Measurements from ENCODE around the gene CDC25B. TPM values are rescaled to one million over a fixed set of nuclear protein-coding genes. Genes with fewer than 3 reads are reported as not detected.
"Not testable (repeated sequence)": the region's sequence is repeated elsewhere in the genome, so short reads cannot be mapped to it uniquely, and the experiment has no call there.

Gene CDC25B
- total RNA-seq, 2 experiments from 2014 or later, result 194 to 312 TPM

- H3K4me1 Mint-ChIP-seq, result peaks cover 54% of the 10 kb centered on the region
These were observed 23.4 kb downstream of the CDC25B start for GRCh38 chr20:3819411-3820047.

DNA sequence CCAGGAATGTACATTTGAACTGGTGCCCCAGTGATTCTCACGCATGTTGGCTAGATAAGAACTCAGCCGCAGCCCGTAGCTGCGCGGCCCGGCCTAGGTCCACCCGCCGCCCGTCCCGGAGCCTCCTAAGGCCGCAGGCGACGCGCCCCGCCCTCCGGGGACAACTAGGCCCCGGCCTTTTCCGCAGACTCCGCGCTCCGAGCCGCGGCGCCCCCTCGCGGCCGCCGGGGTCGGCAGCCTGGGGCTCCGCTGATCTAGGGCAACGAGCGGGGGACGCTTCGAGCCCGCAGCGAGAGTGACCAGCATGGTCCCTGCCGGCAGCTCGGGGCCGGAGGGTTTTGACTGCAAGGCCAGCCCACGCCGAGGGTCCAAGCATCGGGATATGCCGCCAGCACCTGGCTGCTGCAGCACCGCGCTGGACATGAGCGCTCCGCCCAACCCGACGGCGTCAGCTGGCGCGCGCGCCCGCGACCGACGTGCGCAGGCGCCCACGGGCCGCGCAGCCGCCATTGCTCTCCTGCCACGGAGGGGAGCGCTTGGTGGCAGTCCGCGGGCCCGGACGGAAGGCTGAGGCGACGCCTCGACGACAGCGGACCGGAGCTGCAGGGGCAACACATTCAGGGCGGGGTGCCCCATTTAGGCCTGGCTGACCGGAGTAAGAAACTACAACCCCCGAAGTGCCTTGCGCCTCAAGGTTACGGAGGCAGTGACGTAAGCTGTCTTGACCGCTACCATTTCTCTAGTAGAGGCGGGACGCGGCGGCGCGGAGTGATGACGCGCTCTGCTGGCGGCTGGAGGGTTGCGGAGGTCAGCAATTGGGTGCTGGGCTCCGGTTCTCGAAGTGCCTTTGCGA is 24.2 kb downstream of the CDC25B start, which contains the start of gene AP5S1:
Gene AP5S1, plus strand, starts transcription at position 500 of the 853 bp plus-strand sequence. CDS start 1,571 bp downstream, outside the sequence.
- CTCF ChIA-PET, result interaction anchor here (0.5 to 6.4 kb wide), 28 partner anchors 8 to 264 kb away, joined by 3 to 51 read pairs (median 6); partner anchors contain the start of genes ADISSP, CDC25B, MAVS and SPEF1
- Mint-ChIP-seq H3K4me1 (peaks cover 47% of the 10 kb centered on the region), H3K27me3 (no peaks in the 10 kb centered on the region)

More at GRCh38 chr20:3819411-3820047, 23.4 kb downstream of the CDC25B start:
- peak overlapping the region; percentile 88 for H3K27ac Mint-ChIP-seq
- no peaks in the 10 kb centered on the region for H3K27me3 Mint-ChIP-seq
- no peaks in the 10 kb centered on the region for H3K9me3 Mint-ChIP-seq (ENCODE audit: low read depth)
- CTCF ChIA-PET, result interaction anchor here (0.5 to 6.4 kb wide), 22 partner anchors 7 to 265 kb away, joined by 3 to 51 read pairs (median 6); partner anchors contain the start of genes ADISSP, CDC25B, MAVS and SPEF1
- ATAC-seq (no peak), DNase-seq (no peak)
- H3K4me3 Mint-ChIP-seq, result peak overlapping the region; percentile 85
- peaks cover 2% of the 10 kb centered on the region for H3K36me3 Mint-ChIP-seq

DNA sequence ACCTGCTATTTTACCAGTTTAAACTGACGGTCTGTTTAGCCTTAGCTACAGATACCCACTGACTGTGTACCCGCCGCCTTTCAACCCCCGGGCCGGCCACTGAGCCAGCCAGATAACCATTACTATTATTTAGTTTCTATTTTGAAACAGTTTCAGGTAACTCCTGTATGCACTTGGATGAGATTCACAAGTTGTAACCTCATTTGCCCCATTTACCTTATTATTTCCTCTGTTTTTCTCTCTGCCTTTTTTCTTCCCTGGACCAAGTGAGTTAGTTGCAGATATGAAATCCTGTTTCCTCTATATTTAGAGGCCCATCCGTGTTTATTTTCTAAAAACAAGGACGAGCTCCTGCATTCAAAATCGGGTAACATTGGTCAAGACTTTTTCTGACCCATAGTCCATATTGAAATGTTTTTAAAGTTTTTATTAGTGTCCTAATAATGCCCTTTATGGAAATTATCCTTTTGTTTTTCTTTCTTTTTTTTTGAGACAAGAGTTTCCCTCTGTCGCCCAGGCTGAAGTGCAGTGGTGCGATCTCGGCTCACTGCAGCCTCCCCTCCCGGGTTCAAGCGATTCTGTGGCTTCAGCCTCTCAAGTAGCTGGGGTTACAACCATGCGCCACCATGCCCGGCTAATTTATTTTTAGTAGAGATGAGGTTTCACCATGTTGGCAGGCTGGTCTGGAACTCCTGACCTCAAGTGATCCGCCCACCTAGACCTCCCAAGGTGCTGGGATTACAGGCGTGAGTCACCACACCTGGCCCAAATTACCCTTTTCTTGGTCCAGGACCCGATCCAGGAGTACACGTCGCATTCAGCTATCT is 25.0 kb downstream of the CDC25B start:
- peak overlapping the region; percentile 90 for H3K27ac Mint-ChIP-seq
- CTCF ChIA-PET, result interaction anchor here (0.8 to 6.4 kb wide), 25 partner anchors 9 to 263 kb away, joined by 3 to 51 read pairs (median 6); partner anchors contain the start of genes ADISSP, CDC25B and SPEF1
- H3K27me3 Mint-ChIP-seq, result no peaks in the 10 kb centered on the region
- H3K4me3 Mint-ChIP-seq, result peak overlapping the region; percentile 85
- peaks cover 40% of the 10 kb centered on the region for H3K4me1 Mint-ChIP-seq
- H3K9me3 Mint-ChIP-seq (ENCODE audit: low read depth), result no peaks in the 10 kb centered on the region
- peaks cover 2% of the 10 kb centered on the region for H3K36me3 Mint-ChIP-seq
- ATAC-seq, result no peak
- no peak for DNase-seq

More for the DNA sequence above, 24.2 kb downstream of the CDC25B start, which contains the start of gene AP5S1:
- peak within 1 kb of the TSS; percentile 85 for H3K4me3 Mint-ChIP-seq
- H3K36me3 Mint-ChIP-seq, result peaks cover 2% of the 10 kb centered on the region
- peak within 1 kb of the TSS; percentile 90 for H3K27ac Mint-ChIP-seq
- ATAC-seq (peak; percentile 82), DNase-seq (peak; percentile 97)
- H3K9me3 Mint-ChIP-seq (ENCODE audit: low read depth), result no peaks in the 10 kb centered on the region

- ATAC-seq, result no peak
- H3K9me3 Mint-ChIP-seq (ENCODE audit: low read depth), result no peaks in the 10 kb centered on the region
- H3K4me1 Mint-ChIP-seq, result peaks cover 33% of the 10 kb centered on the region
These were observed 25.9 kb downstream of the CDC25B start for GRCh38 chr20:3821996-3822395.

GRCh38 chr20:3823881-3824280 is 27.8 kb downstream of the CDC25B start:
- ATAC-seq, result no peak
- no peak overlapping the region for H3K4me3 Mint-ChIP-seq
- CTCF ChIA-PET, result interaction anchor here (1.1 kb wide), 1 partner anchor 31 kb away, joined by 5 read pairs; no protein-coding TSS in a partner anchor
- no peak for DNase-seq
- no peaks in the 10 kb centered on the region for H3K9me3 Mint-ChIP-seq (ENCODE audit: low read depth)
- no peaks in the 10 kb centered on the region for H3K27me3 Mint-ChIP-seq
- H3K36me3 Mint-ChIP-seq, result peaks cover 4% of the 10 kb centered on the region
- H3K4me1 Mint-ChIP-seq, result peaks cover 20% of the 10 kb centered on the region
- no peak overlapping the region for H3K27ac Mint-ChIP-seq

More at GRCh38 chr20:3821996-3822395, 25.9 kb downstream of the CDC25B start:
- H3K4me3 Mint-ChIP-seq, result peak overlapping the region; percentile 85
- no peaks in the 10 kb centered on the region for H3K27me3 Mint-ChIP-seq
- DNase-seq, result no peak
- peaks cover 3% of the 10 kb centered on the region for H3K36me3 Mint-ChIP-seq
- CTCF ChIA-PET, result interaction anchor here (0.9 to 3.3 kb wide), 7 partner anchors 10 to 69 kb away, joined by 3 to 24 read pairs (median 6); partner anchors contain the start of genes ADISSP and CENPB
- peak overlapping the region; percentile 90 for H3K27ac Mint-ChIP-seq

- DNase-seq, result no peak
- Mint-ChIP-seq H3K4me3 (no peak overlapping the region), H3K9me3 (ENCODE audit: low read depth) (no peaks in the 10 kb centered on the region), H3K27ac (no peak overlapping the region), H3K27me3 (no peaks in the 10 kb centered on the region), H3K4me1 (peaks cover 9% of the 10 kb centered on the region), H3K36me3 (peaks cover 4% of the 10 kb centered on the region)
- no peak for ATAC-seq
- CTCF ChIA-PET, result interaction anchor here (1.1 to 2.8 kb wide), 2 partner anchors 30 to 39 kb away, joined by 4 to 12 read pairs; partner anchors contain the start of gene CENPB
These were observed 29.4 kb downstream of the CDC25B start for GRCh38 chr20:3825526-3825925.

DNA sequence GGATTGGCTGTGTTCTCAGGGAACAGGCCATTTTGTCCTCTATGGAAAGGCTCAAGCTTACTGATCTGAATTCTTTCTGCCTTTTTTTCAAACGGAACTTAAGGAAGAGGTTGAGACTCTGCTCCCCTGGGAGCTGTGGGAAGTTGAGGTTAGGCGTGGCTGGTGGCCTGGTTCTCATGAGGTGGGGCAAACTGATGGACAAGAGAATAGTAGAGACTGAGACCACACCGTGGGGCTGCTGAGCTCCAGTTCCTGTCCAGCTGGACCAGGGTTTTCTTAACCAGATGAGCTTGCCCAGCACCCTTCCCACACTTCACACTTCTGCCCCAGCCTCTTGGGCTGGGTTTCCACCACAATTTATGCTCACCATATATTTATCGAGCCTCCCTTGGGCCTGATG is 30.3 kb downstream of the CDC25B start:
- peaks cover 7% of the 10 kb centered on the region for H3K4me1 Mint-ChIP-seq
- H3K4me3 Mint-ChIP-seq, result no peak overlapping the region
- no peaks in the 10 kb centered on the region for H3K27me3 Mint-ChIP-seq
- no peaks in the 10 kb centered on the region for H3K9me3 Mint-ChIP-seq (ENCODE audit: low read depth)
- H3K36me3 Mint-ChIP-seq, result peaks cover 4% of the 10 kb centered on the region
- no peak for DNase-seq
- CTCF ChIA-PET, result interaction anchor here (0.7 to 2.8 kb wide), 3 partner anchors 29 to 40 kb away, joined by 3 to 12 read pairs (median 4); partner anchors contain the start of gene CENPB
- no peak for ATAC-seq
- no peak overlapping the region for H3K27ac Mint-ChIP-seq

- Mint-ChIP-seq H3K27ac (no peak overlapping the region), H3K36me3 (peaks cover 2% of the 10 kb centered on the region), H3K4me1 (no peaks in the 10 kb centered on the region), H3K4me3 (no peak overlapping the region), H3K27me3 (no peaks in the 10 kb centered on the region), H3K9me3 (ENCODE audit: low read depth) (no peaks in the 10 kb centered on the region)
- DNase-seq (no peak), ATAC-seq (no peak)
- CTCF ChIA-PET, result interaction anchor here (0.6 kb wide), 1 partner anchor 234 kb away, joined by 3 read pairs; no protein-coding TSS in a partner anchor
These were observed 32.7 kb downstream of the CDC25B start for GRCh38 chr20:3828798-3829197.

- CTCF ChIA-PET, result interaction anchor here (0.9 to 1.3 kb wide), 4 partner anchors 9 to 43 kb away, joined by 3 to 6 read pairs (median 4); partner anchors contain the start of genes AP5S1 and CENPB
- not testable (repeated sequence) for H3K36me3 Mint-ChIP-seq; H3K9me3 Mint-ChIP-seq (ENCODE audit: low read depth); DNase-seq; H3K27me3 Mint-ChIP-seq; H3K4me1 Mint-ChIP-seq; ATAC-seq; H3K4me3 Mint-ChIP-seq; H3K27ac Mint-ChIP-seq
These were observed 33.8 kb downstream of the CDC25B start for GRCh38 chr20:3829891-3830290.

GRCh38 chr20:3836132-3836531 is 40.0 kb downstream of the CDC25B start:
- no peaks in the 10 kb centered on the region for H3K27me3 Mint-ChIP-seq
- peaks cover 15% of the 10 kb centered on the region for H3K4me1 Mint-ChIP-seq
- no peaks in the 10 kb centered on the region for H3K36me3 Mint-ChIP-seq
- DNase-seq, result no peak
- no peak overlapping the region for H3K4me3 Mint-ChIP-seq
- H3K9me3 Mint-ChIP-seq (ENCODE audit: low read depth), result no peaks in the 10 kb centered on the region
- no peak for ATAC-seq
- no peak overlapping the region for H3K27ac Mint-ChIP-seq
- CTCF ChIA-PET, result interaction anchor here (0.9 to 3.6 kb wide), 4 partner anchors 9 to 19 kb away, joined by 4 to 10 read pairs (median 8); partner anchors contain the start of gene AP5S1

DNA sequence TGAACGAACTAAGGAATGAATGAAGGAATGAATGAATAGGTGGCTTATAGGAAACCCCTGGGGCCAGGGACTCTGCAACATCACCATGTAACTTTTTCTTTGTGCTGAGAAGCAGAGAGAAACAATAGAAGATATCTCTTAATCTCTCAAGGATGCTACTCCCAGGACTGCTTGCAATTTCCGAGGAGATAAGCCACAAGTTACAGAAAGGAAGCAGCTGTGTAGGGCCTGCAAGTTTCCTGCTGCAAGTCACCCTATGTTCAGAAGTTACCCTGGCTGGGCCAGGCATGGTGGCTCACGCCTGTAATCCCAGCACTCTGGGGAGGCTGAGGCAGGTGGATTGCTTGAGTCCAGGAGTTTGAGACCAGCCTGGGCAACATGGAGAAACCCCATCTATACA is 43.2 kb downstream of the CDC25B start:
- Mint-ChIP-seq H3K4me1 (peaks cover 16% of the 10 kb centered on the region), H3K27ac (peak overlapping the region; percentile 19), H3K4me3 (no peak overlapping the region), H3K27me3 (no peaks in the 10 kb centered on the region), H3K36me3 (no peaks in the 10 kb centered on the region), H3K9me3 (ENCODE audit: low read depth) (no peaks in the 10 kb centered on the region)
- DNase-seq, result no peak
- ATAC-seq, result no peak
- CTCF ChIA-PET, result interaction anchor here (0.7 to 2.0 kb wide), 5 partner anchors 15 to 53 kb away, joined by 3 to 8 read pairs (median 3); partner anchors contain the start of genes AP5S1 and CENPB

DNA sequence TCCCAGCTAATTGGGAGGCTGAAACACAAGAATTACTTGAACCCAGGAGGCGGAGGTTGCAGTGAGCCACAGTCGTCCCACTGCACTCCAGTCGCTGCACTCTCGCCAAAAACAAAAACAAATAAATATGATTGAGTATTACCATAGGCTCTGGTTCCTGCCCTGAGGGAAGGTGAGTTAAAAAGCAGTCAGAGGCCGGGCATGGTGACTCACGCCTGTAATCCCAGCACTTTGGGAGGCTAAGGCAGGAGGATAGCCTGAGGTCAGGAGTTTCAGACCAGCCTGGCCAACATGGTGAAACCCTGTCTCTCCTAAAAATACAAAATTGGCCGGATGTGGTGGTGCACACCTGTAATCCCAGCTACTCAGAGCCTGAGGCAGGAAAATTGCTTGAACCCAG is 44.1 kb downstream of the CDC25B start:
- peaks cover 21% of the 10 kb centered on the region for H3K4me1 Mint-ChIP-seq
- H3K9me3 Mint-ChIP-seq (ENCODE audit: low read depth); H3K27ac Mint-ChIP-seq; H3K36me3 Mint-ChIP-seq; H3K4me3 Mint-ChIP-seq; ATAC-seq; DNase-seq; H3K27me3 Mint-ChIP-seq: not testable (repeated sequence)
- CTCF ChIA-PET, result interaction anchor here (1.5 to 2.0 kb wide), 2 partner anchors 16 to 20 kb away, joined by 5 to 8 read pairs; partner anchors contain the start of gene AP5S1
